SU-DHL-6 (cell line): ENCODE data around the gene ANAPC4.

ENCODE experiments used
- CTCF ChIP-seq: fragments of 200-600 bp; sonication (generic); IDR thresholded peaks from one replicate; pipeline ENCODE4 v1.5.1; 2017; ENCODE audit warnings: antibody characterized with exemption, mild to moderate bottlenecking, low read length, moderate library complexity; ENCODE audit not compliant: insufficient read depth, poor library complexity, severe bottlenecking
- EZH2phosphoT487 ChIP-seq: fragments of 200-600 bp; sonication (generic), shearing (Covaris generic); conservative IDR thresholded peaks from 2 replicates; pipeline ENCODE4 v1.6.1; 2018; ENCODE audit warnings: mild to moderate bottlenecking, antibody characterized with exemption, low read length, moderate library complexity, mixed read lengths

GRCh38 chr4:25401066-25401465 is 24.0 kb downstream of the ANAPC4 start:
- no peak for TF ChIP-seq CTCF
- TF ChIP-seq EZH2phosphoT487: no peak
